Heart left ventricle (tissue), 13 donors: ENCODE data around the gene TGFB3.

ENCODE experiments used
- POLR2A ChIP-seq, 2 donors: fragments of 450-650 bp; IDR thresholded peaks; one replicate each; pipeline ENCODE4 v1.6.1; 2017; ENCODE audit warnings: antibody characterized with exemption in 2 of 2, mild to moderate bottlenecking in 2 of 2, moderate library complexity in 2 of 2
- TF ChIP-seq, protein P1 (sequence below), 12 donors: fragments of 200-600 bp; sonication (generic) in 4 of 12; IDR thresholded peaks; one replicate each; pipeline versions ENCODE4 v1.5.0 to v1.8.0; 2018 to 2022; ENCODE audit warnings: antibody characterized with exemption in 12 of 12, mild to moderate bottlenecking in 5 of 12
- donor health status: ischemic (EF 13 %, LVEDD 7.1; RV severe dilation, severe dysfunction).
- donor health status: DM: no; HTN: yes; CAD: no.
- donor health status: DM: no; HTN: no; CAD: no.
- donor health status: ischemic (EF 25% LVEDD 6.9; RV normal size, moderate dysfunction).
- donor health status: ischemic (EF 25% LVEDD 5.7; RV mildly dilated, moderate dysfunction).
- donor health status: ischemic (EF 35%, LVEDD 5.7; RV mildly dilated, moderate dysfunction).
- donor health status: nonischemic (EF 11% LVEDD 7.7; RV severe dilation, severe dysfunction).
- donor health status: DM: yes; HTN: yes; CAD: no.
- donor health status: PGD.
- donor health status: ischemic (EF 29% LVEDD 5.4; RV normal size, mild dysfunction).
- donor health status: nonischemic (EF 23%, LVEDD 6.1; RV moderate dilation, normal function).

DNA sequence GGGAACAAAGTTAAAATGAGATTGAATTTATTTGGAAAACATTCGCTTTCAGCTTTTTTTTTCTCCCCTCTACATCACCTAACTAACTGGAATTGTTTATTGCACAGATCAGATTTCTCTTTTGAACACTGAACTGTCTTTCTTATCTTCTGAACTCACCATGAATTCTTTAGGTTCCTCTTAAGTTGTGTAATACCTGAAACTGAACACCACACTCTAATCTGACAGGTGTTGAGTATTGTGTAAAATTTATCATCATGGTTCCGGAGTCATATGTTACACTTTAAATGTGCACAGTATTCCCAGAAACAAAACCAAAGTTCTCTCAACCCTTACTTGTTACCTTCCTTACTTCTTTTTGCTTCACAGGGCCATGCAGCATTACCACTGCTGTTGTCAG lies 66.8 kb downstream of the TGFB3 start:
- TF ChIP-seq, protein P1, sequence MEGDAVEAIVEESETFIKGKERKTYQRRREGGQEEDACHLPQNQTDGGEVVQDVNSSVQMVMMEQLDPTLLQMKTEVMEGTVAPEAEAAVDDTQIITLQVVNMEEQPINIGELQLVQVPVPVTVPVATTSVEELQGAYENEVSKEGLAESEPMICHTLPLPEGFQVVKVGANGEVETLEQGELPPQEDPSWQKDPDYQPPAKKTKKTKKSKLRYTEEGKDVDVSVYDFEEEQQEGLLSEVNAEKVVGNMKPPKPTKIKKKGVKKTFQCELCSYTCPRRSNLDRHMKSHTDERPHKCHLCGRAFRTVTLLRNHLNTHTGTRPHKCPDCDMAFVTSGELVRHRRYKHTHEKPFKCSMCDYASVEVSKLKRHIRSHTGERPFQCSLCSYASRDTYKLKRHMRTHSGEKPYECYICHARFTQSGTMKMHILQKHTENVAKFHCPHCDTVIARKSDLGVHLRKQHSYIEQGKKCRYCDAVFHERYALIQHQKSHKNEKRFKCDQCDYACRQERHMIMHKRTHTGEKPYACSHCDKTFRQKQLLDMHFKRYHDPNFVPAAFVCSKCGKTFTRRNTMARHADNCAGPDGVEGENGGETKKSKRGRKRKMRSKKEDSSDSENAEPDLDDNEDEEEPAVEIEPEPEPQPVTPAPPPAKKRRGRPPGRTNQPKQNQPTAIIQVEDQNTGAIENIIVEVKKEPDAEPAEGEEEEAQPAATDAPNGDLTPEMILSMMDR (IDR thresholded peaks at IDR 0.05): no peak
- TF ChIP-seq POLR2A (IDR thresholded peaks at IDR 0.05): no peak
